ENCODE measurements around the gene NME2.

NME2 gene

DNA sequence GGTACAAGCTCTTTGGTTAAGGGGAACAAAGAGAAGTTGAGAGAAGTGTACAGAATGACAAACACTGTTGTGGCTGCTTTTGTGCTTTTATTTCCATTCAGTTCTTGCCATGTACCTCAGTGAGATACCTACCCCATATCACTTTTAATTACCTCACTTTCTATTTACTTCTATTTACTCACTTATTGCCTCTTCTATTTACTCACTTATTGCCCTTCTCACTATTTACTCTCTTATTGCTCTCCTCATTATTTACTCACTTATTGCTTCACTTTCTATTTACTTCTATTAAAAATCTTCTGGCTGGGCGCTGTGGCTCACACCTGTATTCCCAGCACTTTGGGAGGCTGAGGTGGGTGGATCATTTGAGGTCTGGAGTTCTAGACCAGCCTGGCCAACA is 51.7 kb downstream of the NME2 start:
- no peak overlapping the region for H3K4me3 ChIP-seq (ENCODE audit: low read depth, low read length)
- H3K9ac ChIP-seq (ENCODE audit: low read length), result no peak overlapping the region
- H3K27me3 ChIP-seq (ENCODE audit: control insufficient read depth, insufficient read depth, low read length), result no peaks in the 10 kb centered on the region
- no peaks in the 10 kb centered on the region for H3K9me3 ChIP-seq (ENCODE audit: control insufficient read depth, insufficient read depth, low read depth, low read length)
- peaks cover 81% of the 10 kb centered on the region for H3K36me3 ChIP-seq (ENCODE audit: control insufficient read depth, insufficient read depth, low read length)
- H3K27ac ChIP-seq (ENCODE audit: low read depth, low read length), result no peak overlapping the region
- H3K4me1 ChIP-seq (ENCODE audit: control insufficient read depth, insufficient read depth, low read length), result no peaks in the 10 kb centered on the region

- Histone ChIP-seq H3K36me3 (ENCODE audit: control insufficient read depth, insufficient read depth, low read length) (peaks cover 75% of the 10 kb centered on the region), H3K27ac (ENCODE audit: low read depth, low read length) (no peak overlapping the region), H3K27me3 (ENCODE audit: control insufficient read depth, insufficient read depth, low read length) (no peaks in the 10 kb centered on the region), H3K9ac (ENCODE audit: low read length) (no peak overlapping the region), H3K4me1 (ENCODE audit: control insufficient read depth, insufficient read depth, low read length) (no peaks in the 10 kb centered on the region), H3K4me3 (ENCODE audit: low read depth, low read length) (no peak overlapping the region), H3K9me3 (ENCODE audit: control insufficient read depth, insufficient read depth, low read depth, low read length) (no peaks in the 10 kb centered on the region)
These were observed 55.1 kb downstream of the NME2 start for GRCh38 chr17:51221322-51221721.

All from HUES6 (cell line).